Breast epithelium (tissue), 3 donors: Measurements from ENCODE around the gene SLC9B2.

Source experiments
- CTCF ChIP-seq, 3 donors: fragments of 450-650 bp; IDR thresholded peaks; one replicate each; pipeline ENCODE4 v1.5.1; 2016 to 2017; ENCODE audit warnings: antibody characterized with exemption in 3 of 3, mild to moderate bottlenecking in 3 of 3, moderate library complexity in 3 of 3
- POLR2A ChIP-seq: fragments of 450-650 bp; IDR thresholded peaks from one replicate; pipeline ENCODE4 v1.6.1; 2016; ENCODE audit warnings: antibody characterized with exemption, mild to moderate bottlenecking, moderate library complexity
- POLR2AphosphoS5 ChIP-seq, 3 donors: sonication (generic); formaldehyde crosslinking; IDR thresholded peaks; one replicate each; pipeline ENCODE4 v1.6.1; 2017; ENCODE audit warnings: antibody characterized with exemption in 3 of 3

DNA sequence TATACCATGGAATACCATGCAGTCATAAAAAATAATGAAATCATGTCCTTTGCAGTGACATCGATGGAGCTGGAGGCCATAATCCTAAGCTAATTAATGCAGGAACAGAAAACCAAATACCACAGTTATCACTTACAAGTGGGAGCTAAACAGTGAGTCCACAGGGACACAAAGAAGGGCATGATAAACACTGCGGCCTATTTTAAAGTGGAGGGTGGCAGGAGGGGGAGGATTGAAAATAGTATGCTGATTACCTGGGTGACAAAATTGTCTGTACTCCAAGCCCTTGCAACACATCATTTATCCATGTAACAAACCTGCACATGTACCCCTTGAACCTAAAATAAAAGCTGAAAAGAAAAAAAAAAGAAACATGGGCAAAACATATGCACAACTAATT is 40.4 kb downstream of the SLC9B2 start:
- TF ChIP-seq CTCF (IDR thresholded peaks at IDR 0.05) (no peak), POLR2A (no peak), POLR2AphosphoS5 (IDR thresholded peaks at IDR 0.05) (no peak)
